HL-60/S4 (cell line): ENCODE measurements around the gene SMTNL2.
"Not testable (repeated sequence)": the region's sequence is repeated elsewhere in the genome, so short reads cannot be mapped to it uniquely, and the experiment has no call there.

Source experiments
- in situ Hi-C: fragments of 300-500 bp; cut with MboI; formaldehyde crosslinking; loops from 2 replicates; pipeline ENCODE4 v1.14.3; 2022; ENCODE audit warnings: low sequenced_read_pairs

Gene SMTNL2

DNA sequence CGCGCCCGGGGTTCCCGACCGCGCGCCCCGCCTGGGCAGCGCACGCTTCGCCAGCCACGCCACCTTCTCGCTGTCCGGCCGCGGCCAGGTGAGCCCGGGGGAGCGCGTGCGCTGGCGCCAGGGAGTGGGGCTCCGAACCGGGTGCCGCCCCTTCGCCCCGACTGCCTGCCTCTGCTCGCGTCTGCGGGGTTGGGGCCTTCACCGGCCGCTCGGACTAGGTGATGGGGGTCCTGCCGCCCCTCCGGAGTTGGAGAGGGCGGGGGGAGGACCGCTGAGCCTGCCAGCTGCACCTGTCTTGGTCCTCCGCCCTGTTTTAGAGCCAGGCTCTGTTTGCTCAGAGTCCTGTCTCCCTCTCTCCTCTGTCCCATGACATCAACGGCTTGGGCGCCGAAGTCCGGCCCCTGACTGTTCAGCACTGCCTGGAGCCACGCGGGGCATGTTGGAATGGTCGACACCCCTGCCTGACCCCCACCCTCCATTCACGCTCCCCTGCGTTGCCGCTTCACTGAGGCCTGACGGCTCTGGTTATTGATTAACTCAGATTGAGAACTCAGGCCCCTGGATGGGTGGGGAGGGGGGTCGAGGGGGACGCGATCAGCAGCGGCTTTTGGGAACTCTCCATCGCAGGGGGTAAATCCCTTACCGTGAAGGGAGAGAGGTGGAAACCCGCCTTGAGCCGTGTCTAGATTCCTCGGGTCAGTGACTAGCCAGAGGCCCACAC, 748 bp downstream of the SMTNL2 start:
- in situ Hi-C loops: no loop called here

DNA sequence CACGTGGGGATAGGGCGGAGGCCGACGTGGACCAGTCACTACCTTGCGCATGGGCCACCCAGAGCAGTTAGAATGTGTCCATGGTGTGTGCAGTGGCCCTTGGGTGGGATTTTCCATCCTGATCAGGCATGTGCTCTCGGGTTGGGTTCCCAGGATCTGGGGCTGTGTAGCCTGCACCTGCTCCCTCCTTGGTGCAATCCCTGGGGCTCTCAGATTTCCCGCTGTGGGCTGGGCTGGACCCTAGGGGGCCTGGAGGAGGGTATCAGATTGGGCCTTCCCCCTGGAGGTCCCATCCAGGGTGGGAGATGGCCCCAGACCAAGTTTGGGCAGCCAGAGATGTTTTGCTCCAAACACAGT, 1.3 kb downstream of the SMTNL2 start:
- in situ Hi-C loops: no loop called here

DNA sequence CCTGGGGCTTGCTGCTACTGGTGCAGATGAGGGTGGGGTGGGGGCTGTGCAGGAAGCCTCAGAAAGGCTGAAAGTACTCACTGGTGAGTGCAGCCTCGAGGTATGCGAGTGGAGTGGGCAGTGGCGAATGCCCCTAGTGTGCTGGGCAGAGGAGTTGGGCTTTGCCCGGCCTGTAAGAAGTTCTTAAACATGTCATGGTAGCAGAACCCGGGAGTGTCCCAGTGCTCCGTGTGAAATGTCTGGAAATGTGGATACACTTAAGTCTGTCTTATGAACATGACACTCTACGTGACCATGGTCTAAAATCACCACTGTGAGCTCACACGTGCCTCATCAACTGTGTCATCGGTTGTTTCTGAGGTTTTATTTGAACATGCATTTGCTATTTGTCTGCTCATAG, 1.7 kb downstream of the SMTNL2 start:
- in situ Hi-C loops: no loop called here

DNA sequence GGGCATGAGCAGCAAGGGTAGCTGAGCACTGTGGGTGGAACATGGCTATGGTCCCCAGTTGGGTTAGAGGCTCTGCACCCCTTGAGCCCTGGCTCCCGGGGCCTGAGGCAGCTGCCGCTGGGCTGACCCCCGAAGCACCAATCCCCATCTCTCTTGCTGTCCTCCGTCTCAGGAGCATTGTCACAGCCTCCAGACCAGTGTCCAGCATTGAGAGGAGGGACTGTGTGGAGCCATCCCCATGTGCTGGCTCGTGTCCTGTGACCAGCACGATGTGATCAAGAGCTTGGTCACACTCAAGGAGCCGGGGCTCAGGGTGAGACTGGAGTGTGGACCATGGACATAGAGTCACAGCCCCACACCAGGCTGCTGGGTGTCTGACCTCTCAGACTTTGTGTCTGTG, 2.9 kb downstream of the SMTNL2 start:
- in situ Hi-C loops: no loop called here

DNA sequence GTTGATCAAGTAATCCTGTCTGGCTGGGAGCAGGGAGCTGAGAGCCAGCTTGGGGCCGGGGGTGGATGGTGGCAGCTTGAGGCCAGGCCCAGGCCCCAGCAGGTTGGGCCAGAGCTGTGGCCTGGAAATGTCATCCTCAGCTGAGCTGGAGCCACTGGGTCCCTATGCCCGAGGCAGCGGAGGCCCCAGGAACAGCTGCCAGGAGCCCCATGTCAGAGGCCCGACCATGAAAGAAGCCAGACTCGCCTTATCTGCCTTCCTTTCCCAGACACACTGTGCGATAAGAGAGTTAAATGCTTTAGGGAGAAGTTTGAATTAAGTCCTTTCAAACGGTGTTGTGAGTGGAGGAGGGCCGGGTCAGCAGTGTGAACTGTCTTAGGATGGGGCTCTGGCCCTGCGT, 3.5 kb downstream of the SMTNL2 start:
- in situ Hi-C loops: no loop called here

DNA sequence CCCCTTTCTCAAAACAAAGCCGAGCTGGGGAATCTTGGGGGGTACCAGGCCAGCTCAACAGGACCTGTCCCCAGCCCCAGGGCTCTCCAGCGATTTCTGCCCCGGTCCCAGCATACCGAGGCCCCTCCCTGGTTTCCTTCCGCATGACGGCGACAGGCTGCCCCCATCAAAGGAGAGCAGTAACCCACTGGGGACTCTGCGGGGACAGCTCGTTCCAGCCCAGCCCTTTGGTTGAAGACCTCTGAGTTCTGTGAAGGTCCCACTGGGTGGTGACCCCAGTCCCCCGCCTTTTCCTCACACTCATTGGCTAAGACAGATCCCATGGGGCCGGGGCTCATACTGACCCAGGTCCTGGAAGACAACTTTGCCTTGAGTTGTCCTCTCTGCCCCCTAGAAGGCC, 4.1 kb downstream of the SMTNL2 start:
- in situ Hi-C loops: no loop called here

DNA sequence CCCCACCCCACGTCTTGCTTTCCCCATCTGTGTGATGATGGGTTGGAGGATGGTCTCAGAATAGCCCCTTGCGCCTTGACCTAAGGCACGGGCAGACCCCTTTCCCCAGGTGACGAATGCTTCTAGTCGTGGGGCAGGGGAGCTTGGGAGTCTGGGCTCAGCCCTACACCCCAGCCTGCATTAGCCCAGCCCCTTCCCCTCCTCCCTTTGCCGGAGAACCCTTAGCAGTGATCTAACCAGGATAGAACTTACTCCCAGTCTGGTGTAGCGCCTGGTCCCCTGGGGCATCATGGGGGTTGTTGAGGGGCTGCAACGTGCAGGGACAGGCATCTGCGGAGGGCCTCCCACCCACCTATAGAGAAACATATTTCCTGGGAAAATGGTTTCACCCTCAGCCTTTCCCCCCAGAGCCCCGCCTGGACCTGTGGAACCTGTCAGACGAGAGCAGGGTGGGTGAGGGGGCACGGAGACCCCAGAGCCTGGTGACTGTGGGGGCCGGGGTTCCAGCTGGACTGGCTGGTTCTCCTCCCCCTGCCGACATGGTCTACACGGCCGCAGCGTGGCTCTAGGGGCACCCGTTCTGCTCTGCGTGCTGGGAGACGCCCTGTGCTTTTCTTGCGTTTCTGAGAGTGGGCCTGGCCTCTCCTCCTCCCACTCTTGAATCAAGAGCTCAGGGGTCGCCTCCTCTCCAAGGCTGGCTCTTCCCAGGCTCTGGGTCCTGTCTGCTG, 4.7 kb downstream of the SMTNL2 start:
- in situ Hi-C loops: no loop called here

DNA sequence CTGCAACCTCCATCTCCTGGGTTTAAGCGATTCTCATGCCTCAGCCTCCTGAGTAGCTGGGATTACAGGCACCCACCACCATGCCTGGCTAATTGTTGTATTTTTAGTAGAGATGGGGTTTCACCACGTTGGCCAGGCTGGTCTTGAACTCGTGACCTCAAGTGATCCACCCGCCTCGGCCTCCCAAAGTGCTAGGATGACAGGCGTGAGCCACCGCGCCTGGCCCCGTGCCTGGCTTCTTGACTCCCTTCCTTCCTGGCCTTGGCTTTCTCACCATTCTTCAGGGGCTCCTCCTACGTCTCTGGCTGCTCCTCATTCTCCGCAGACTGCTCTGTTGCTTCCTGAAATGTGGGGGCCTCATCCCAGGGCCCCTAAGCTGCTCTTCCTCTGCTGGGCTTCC, 5.7 kb downstream of the SMTNL2 start:
- in situ Hi-C loops: not testable (repeated sequence)

DNA sequence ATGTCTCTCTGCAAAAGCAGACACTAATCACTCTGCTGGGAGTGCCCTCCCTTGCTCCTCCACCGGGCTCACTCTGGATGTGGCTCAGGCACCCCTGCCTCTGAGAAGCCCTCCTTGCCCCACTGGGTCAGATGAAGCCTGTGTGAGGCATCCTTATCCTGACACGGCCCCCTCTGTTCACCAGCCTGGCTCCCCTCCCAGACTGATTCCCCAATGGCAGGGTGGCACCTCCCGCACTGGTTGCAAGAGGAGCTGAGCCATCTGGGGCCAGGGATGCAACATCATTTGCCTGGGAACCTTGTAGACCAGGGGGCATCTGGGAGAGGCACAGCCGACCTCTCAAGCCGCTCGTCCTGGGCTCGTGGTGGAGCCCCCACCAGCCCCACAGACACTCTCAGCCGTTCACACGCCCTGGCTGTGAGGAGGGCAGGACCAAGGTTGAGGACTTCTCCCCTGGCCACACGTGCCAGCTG, 6.7 kb downstream of the SMTNL2 start:
- in situ Hi-C loops: no loop called here

DNA sequence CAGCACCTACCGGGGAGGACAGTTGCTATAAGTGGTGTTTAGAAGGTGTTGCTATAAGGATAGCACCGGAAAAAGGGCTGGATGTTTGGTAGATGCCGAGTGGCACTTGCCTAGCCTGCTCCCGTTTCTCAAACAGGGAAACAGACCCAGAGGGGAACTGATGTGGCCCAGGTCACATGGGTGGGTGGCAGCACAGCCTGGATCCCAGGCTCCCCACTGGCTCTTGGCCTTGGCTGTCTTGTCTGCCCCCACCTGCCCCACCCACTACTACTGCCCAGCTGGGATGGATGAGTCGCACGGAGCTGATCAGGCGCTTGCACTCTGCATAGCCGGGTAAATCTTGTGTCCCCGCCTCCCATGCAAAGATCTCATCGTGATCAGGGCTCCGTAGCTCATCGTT, 7.2 kb downstream of the SMTNL2 start:
- in situ Hi-C loops: no loop called here

DNA sequence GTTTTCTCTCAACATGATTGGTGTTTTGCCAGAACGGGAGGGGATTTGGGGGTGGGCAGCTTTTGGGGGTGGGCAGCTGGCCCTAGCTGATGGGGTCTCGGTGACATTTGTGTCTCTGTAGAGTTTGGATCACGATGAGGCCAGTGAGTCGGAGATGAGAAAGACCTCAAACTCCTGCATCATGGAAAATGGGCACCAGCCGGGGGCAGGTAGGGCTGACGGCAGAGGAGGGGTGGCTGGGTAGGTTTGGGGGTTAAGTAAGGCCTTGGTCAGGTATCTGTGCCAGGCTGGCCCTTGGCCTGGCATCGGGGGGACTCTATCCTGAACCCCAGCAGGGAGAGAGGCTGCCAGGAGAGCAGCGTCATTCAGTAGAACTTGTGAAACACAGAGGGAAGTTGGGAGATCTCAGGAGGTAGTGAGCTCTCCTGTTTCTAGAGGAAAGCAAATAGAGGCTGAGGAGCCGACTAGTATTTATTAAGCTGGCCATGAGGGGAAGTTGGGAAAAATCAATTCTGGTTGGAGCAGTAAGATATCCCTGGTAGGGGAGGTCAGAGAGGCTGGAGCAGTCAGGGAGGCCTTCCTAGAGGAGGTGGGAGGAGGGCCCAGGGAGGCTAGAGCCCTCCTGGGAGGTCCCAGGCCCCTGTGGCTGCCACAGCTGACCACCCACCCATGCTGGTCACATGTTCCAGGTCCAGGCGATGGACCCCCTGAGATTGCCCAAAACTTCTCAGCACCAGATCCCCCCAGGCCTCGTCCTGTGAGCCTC, 8.1 kb downstream of the SMTNL2 start:
- in situ Hi-C loops: no loop called here

DNA sequence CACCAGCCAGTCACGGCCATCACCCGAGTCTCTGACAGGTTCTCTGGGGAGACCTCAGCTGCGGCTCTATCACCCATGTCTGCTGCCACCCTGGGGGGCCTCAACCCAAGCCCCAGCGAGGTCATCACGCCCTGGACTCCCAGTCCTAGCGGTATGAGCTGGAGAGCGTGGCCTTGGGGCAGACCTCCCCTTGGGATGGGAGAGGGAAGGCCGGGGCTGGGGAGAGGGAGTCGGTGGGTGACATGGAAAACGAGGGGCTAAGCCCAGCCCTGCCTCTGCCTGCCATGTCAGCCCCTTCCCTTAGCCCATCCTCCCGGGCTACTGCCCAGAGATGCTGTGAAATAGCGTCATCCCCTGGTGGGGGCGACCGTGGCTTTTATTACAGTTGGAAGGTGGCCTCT, 8.7 kb downstream of the SMTNL2 start:
- in situ Hi-C loops: no loop called here

DNA sequence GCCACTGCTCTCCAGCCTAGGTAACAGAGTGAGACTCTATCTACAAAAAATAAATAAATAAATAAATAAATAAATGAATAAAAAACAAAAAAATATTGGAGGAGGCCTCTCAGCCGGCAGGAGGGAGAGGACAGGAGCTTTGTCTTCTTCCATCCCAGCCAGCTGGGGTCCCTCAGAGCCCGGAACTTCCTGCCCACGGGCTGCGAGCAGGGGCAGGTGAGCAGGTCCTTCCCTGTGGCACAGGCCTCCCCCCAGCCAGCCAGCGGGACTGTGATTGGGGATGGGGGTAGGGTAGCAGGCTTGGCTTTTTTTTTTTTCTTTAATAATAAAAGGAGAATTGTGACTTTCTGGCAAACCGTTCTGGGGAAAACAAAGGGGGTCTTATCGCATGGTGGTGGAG, 10.1 kb downstream of the SMTNL2 start:
- in situ Hi-C loops: no loop called here

DNA sequence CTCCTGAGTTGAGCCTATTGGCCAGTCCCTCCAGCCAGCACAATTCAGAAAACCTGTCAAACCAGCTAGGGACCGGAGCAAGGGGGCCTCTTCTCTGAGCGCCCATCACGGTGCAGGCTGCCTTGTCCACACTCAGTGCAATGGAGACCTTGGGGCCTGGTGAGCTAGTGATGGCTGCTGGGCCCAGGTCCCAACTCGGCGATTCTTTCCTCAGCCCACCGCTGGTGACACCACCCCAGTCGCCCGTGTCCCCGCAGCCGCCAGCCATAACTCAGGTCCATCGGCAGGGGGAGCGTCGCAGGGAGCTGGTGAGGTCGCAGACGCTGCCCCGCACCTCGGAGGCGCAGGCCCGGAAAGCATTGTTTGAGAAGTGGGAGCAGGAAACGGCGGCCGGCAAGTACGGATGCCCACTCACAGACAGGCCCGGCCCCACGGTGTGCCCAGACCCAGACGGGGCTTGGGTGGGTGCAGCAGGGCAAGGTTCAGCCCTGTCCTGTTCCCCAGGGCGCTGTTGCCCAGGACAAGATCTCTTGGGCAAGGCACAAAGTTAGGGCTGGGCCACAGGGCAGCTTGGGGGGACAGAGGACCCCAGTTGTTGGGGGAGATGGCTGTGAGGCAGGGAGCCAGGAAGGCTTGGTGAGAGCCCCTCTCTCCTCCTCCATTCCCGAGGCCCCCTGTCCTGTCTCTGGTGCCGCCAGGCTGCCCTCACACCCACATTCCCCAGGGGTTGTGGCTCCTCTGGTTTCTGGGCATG, 10.8 kb downstream of the SMTNL2 start:
- in situ Hi-C loops: no loop called here

DNA sequence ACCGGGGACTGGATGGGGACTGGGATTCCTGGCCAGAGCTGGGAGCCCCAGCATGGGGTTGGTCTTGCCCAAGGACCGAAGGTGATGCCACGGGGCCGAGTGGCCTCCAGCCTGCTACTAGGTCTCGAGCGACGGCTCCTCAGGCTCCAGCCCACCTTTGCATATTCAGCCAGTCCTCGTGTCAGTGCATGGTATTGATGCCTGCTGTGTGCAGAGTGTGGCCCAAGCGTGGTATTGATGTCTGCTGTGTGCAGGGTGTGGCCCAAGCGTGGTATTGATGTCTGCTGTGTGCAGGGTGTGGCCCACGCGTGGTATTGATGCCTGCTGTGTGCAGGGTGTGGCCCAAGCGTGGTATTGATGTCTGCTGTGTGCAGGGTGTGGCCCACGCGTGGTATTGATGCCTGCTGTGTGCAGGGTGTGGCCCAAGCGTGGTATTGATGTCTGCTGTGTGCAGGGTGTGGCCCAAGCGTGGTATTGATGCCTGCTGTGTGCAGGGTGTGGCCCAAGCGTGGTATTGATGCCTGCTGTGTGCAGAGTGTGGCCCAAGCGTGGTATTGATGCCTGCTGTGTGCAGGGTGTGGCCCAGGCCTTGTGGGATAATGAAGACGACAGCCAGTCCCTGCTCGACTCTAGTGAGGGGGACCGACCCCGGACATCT, 11.5 kb downstream of the SMTNL2 start:
- in situ Hi-C loops: not testable (repeated sequence)

DNA sequence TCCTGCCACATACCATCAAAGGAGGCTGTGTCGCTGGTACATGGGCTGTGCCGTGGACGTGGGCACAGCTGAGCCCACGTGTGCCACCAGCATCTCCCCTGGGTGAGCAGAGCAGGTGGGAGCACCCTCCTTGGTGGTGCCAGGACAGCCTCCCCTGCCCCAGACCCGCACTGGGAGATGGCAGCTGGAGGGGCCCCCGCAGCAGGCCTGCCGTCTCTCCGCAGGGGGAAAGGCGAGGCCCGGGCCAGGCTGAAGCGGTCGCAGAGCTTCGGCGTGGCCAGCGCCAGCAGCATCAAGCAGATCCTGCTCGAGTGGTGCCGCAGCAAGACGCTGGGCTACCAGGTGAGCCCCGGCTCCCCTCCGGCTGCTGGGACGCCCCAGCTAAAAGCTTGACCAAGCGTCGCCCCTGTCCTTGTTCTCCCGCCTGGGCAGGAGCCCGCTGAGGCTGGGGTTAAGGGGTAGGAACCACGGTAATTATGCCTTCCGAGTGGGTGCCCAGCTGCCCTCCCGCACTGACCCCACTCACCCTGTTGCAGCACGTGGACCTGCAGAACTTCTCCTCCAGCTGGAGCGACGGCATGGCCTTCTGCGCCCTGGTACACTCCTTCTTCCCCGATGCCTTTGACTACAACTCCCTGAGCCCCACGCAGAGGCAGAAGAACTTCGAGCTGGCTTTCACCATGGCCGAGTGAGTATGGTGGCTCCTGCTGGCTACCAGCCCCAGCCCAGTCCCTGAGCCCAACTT, 12.5 kb downstream of the SMTNL2 start:
- in situ Hi-C loops: no loop called here

DNA sequence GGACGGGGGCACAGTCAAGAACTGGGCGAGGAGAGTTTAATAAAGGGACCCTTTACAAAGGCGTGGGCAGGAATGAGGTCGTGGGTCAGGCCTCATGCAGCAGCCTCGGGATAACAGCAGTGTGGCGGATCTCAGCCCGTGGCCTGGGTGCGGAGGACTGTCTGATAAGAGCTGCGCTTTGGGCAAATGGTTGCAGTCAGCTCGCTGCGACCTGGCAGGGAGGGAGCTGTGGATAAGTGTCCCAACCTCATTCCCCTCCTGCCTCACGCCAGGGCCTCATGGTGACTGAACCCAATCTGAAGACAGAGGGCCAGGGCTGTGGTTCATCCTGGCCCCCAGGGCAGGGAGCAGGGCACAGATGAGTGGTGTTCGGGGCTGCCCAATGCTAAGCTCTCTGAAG, 13.6 kb downstream of the SMTNL2 start:
- in situ Hi-C loops: no loop called here

DNA sequence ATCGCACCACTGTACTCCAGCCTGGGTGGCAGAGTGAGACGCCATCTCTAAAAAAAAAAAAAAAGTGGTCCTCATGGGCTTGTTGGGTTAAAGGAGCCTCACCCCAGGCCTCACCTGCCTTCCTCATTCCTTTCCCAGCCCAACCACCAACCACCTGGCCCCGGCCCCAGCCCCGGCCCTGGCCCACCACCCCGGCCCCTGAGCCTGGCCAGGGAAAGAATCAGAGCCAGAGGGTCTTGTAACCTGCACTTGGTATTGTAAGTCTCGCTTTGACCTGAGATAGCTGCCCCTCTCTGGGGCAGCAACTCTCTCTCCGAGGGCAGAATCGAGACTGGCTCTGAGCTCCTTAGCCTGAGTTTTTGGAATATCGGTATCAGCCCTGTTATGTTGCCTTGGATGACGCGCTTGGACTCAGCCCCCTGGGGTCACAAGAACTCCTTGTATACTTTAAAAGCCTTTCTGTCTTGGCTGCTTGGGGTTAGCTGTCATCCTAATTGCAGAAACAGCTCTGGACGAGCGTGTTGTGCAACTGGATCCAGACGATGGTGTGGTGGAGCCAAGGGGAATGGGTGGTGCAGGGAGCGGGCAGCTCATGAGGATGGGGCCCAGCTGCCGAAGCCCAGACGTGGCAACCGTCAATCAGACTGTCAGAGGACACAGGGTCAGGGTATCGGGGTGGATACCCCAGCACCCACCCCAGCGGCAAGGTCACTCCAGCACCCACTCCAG, 14.6 kb downstream of the SMTNL2 start:
- in situ Hi-C loops: no loop called here
